ENCODE data around the gene ASXL3.

The ASXL3 gene

GRCh38 chr18:33706391-33706790 lies 128.4 kb downstream of the ASXL3 start:
- no peak for TF ChIP-seq ZNF70 (CRISPR knock-in tag; IDR thresholded peaks at IDR 0.05)
- TF ChIP-seq POU6F1 (CRISPR knock-in tag; IDR thresholded peaks at IDR 0.05; ENCODE audit: borderline replicate concordance, low read depth), result no peak
- no peak for TF ChIP-seq SNAI2 (CRISPR knock-in tag; IDR thresholded peaks at IDR 0.05)
- no peak for TF ChIP-seq PATZ1 (CRISPR knock-in tag; IDR thresholded peaks at IDR 0.05; ENCODE audit: borderline replicate concordance)
- TF ChIP-seq CSRNP3 (CRISPR knock-in tag; IDR thresholded peaks at IDR 0.05), result no peak
- TF ChIP-seq BACH2 (CRISPR knock-in tag; IDR thresholded peaks at IDR 0.05; ENCODE audit: borderline replicate concordance), result no peak
- no peak for TF ChIP-seq TSHZ2 (CRISPR knock-in tag; IDR thresholded peaks at IDR 0.05)
- TF ChIP-seq ARNTL (CRISPR knock-in tag; IDR thresholded peaks at IDR 0.05; ENCODE audit: borderline replicate concordance, low read depth), result no peak
- TF ChIP-seq ZNF8 (CRISPR knock-in tag; IDR thresholded peaks at IDR 0.05), result no peak
- TF ChIP-seq ISL1 (CRISPR knock-in tag; IDR thresholded peaks at IDR 0.05), result no peak
- no peak for TF ChIP-seq ZNF565 (CRISPR knock-in tag; conservative IDR thresholded peaks at IDR 0.05; ENCODE audit: low read depth)
- no peak for TF ChIP-seq ZFP30 (CRISPR knock-in tag; IDR thresholded peaks at IDR 0.05)
- no peak for ATAC-seq

GRCh38 chr18:33708876-33709275 lies 130.9 kb downstream of the ASXL3 start:
- ATAC-seq, result no peak
- TF ChIP-seq ZFP30 (CRISPR knock-in tag; IDR thresholded peaks at IDR 0.05), result no peak
- no peak for TF ChIP-seq SNAI2 (CRISPR knock-in tag; IDR thresholded peaks at IDR 0.05)
- TF ChIP-seq TSHZ2 (CRISPR knock-in tag; IDR thresholded peaks at IDR 0.05), result no peak
- TF ChIP-seq ZNF565 (CRISPR knock-in tag; conservative IDR thresholded peaks at IDR 0.05; ENCODE audit: low read depth), result no peak
- TF ChIP-seq BACH2 (CRISPR knock-in tag; IDR thresholded peaks at IDR 0.05; ENCODE audit: borderline replicate concordance), result no peak
- no peak for TF ChIP-seq ESRRG (CRISPR knock-in tag; IDR thresholded peaks at IDR 0.05)
- TF ChIP-seq ZC3H10 (CRISPR knock-in tag; IDR thresholded peaks at IDR 0.05), result no peak
- no peak for TF ChIP-seq PATZ1 (CRISPR knock-in tag; IDR thresholded peaks at IDR 0.05; ENCODE audit: borderline replicate concordance)
- TF ChIP-seq POU6F1 (CRISPR knock-in tag; IDR thresholded peaks at IDR 0.05; ENCODE audit: borderline replicate concordance, low read depth), result no peak
- TF ChIP-seq ZNF70 (CRISPR knock-in tag; IDR thresholded peaks at IDR 0.05), result no peak
- TF ChIP-seq RARB (CRISPR knock-in tag; IDR thresholded peaks at IDR 0.05), result no peak
- TF ChIP-seq CSDC2 (CRISPR knock-in tag; IDR thresholded peaks at IDR 0.05), result no peak
- no peak for TF ChIP-seq CSRNP3 (CRISPR knock-in tag; IDR thresholded peaks at IDR 0.05)
- no peak for TF ChIP-seq ZFP3 (CRISPR knock-in tag; IDR thresholded peaks at IDR 0.05)
